Bronchial epithelial cell (primary cell): ENCODE measurements around the gene CMSS1. TPM values are rescaled to one million over a fixed set of nuclear protein-coding genes. Genes with fewer than 3 reads are reported as not detected.

ENCODE experiments used
- DNase-seq: peaks from one replicate; pipeline ENCODE4 v3.0.0-alpha.2; 2010; ENCODE audit warnings: low read depth
- FAIRE-seq: peaks from 2 replicates; lab custom pipeline; 2011; peaks lifted over from hg19 to GRCh38; lab: Jason Lieb, UNC
- H3K27me3 ChIP-seq: 2 replicates; pipeline ENCODE4 v1.5.1; 2011; ENCODE audit warnings: low read length; ENCODE audit not compliant: control insufficient read depth, insufficient read depth
- H3K36me3 ChIP-seq: 2 replicates; pipeline ENCODE4 v1.5.1; 2011; ENCODE audit warnings: low read length; ENCODE audit not compliant: control insufficient read depth, insufficient read depth
- H3K4me3 ChIP-seq: 2 replicates; pipeline ENCODE4 v1.5.1; 2011; ENCODE audit warnings: mild to moderate bottlenecking, low read depth, low read length, control low read depth
- total RNA-seq: library from RNA; depleted of rRNA; stranded (reverse); fragments of >200 nt; gene quantifications from 2 replicates; pipeline ENCODE4 v1.2.1, GENCODE V29; 2014
- TF ChIP-seq, protein P1 (sequence below): IDR thresholded peaks from 2 replicates; pipeline ENCODE4 v1.5.1; 2011; ENCODE audit warnings: mild to moderate bottlenecking, moderate library complexity, low read length, control low read depth, inconsistent platforms; ENCODE audit not compliant: insufficient read depth, severe bottlenecking

The CMSS1 gene
- total RNA-seq, 1 donor from 2014 or later = 21.3 TPM

DNA sequence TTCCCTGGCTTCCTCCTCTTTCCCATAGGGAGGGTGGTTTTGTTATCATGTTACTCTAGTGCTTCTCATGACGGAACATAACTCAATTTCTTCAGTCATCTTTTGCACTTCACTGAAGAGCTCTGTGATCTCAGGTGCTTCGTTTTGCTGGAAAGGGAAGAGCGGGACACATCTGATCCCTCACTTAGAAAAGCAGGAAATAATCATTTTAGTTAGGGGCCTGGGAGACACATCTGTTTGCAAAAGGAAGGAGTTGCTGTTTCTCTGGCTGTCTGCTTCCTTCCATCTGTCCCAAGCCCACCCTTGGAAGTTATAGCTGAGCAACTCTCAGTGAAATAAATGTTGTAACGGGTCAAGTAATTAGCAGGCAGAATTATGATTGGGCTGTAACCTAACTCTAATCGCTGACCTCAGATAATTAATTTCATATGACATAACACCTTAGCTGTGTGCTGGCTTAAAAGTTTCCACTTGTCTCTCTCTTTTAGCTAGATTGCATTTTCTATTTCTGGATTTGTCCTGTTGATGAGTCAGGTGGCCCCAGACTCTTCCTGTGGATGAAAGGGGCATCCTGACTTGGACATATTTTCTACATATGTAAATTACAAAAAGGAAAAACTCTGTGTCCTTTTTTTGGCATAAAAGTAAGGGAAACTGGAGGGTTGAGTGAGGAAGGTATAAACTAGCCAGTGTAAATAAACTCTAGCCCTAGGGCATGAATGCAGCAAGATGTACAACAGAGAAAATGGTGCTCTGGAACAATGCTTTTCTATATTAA, 307.7 kb downstream of the CMSS1 start:
- no peaks in the 10 kb centered on the region for H3K36me3 ChIP-seq
- TF ChIP-seq, protein P1, sequence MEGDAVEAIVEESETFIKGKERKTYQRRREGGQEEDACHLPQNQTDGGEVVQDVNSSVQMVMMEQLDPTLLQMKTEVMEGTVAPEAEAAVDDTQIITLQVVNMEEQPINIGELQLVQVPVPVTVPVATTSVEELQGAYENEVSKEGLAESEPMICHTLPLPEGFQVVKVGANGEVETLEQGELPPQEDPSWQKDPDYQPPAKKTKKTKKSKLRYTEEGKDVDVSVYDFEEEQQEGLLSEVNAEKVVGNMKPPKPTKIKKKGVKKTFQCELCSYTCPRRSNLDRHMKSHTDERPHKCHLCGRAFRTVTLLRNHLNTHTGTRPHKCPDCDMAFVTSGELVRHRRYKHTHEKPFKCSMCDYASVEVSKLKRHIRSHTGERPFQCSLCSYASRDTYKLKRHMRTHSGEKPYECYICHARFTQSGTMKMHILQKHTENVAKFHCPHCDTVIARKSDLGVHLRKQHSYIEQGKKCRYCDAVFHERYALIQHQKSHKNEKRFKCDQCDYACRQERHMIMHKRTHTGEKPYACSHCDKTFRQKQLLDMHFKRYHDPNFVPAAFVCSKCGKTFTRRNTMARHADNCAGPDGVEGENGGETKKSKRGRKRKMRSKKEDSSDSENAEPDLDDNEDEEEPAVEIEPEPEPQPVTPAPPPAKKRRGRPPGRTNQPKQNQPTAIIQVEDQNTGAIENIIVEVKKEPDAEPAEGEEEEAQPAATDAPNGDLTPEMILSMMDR = no peak
- FAIRE-seq = no peak
- no peak overlapping the region for H3K4me3 ChIP-seq
- no peak for DNase-seq
- H3K27me3 ChIP-seq = no peaks in the 10 kb centered on the region

DNA sequence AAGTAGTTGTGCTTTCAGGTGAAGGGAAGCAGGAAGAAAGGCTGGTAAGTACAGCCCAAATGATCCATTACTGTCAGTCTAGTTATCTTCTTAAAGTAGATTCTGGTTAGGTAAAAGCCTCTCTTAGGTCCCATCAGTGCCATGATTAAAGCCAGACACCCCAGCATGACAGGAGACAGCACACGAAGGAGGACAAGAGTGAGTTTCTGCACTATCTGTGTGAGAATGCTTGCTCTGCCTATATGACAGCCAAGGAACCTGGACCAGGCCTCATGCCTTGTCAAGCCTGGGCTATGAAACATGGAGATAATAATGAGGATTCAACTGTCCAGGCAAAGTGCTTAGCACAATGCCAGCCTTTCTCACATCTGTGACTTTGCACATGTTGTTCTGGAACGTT, 310.1 kb downstream of the CMSS1 start:
- FAIRE-seq = no peak
- Histone ChIP-seq H3K4me3 (no peak overlapping the region), H3K36me3 (no peaks in the 10 kb centered on the region), H3K27me3 (no peaks in the 10 kb centered on the region)
- TF ChIP-seq, protein P1 = no peak
- DNase-seq = no peak

DNA sequence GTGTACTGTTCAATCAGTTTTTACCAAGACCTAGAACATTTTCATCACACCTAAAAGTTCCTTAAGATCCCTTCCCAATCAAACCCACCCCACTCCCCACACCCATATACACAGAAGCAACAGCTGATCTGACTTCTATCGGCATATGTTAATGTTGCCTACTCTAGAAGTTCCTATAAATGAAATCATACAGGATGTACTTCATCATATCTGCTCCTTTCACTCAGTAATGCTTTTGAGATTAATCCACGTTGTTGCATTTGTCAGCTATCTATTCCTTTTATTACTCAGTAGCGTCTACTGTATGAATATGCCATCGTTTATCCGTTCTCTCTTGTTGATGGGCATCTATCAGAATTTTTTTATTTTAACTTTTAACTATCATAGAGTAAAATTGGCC, 310.9 kb downstream of the CMSS1 start:
- no peak for FAIRE-seq
- no peak for DNase-seq
- H3K4me3 ChIP-seq = no peak overlapping the region
- no peaks in the 10 kb centered on the region for H3K27me3 ChIP-seq
- no peaks in the 10 kb centered on the region for H3K36me3 ChIP-seq
- TF ChIP-seq, protein P1 = no peak

DNA sequence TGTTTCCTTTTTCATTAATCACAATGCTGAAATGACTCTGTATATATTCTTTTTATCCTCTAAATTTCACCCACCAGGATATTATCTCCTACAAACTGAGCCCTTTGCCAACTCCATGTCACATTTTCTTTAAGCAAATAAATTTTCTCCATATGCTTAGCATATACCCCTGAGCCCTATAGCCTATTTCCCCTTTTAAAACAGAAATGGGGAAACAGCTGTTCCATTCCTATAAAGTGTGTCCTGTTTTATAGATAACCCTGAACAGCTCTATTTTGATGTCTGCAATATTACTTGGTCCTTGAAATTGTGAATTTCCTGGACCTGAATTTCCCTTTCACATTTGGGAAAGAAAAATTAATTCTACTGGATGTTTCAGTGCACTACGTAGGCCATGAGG, 312.3 kb downstream of the CMSS1 start:
- DNase-seq = no peak
- TF ChIP-seq, protein P1 = no peak
- no peaks in the 10 kb centered on the region for H3K27me3 ChIP-seq
- FAIRE-seq = no peak
- no peaks in the 10 kb centered on the region for H3K36me3 ChIP-seq
- no peak overlapping the region for H3K4me3 ChIP-seq

DNA sequence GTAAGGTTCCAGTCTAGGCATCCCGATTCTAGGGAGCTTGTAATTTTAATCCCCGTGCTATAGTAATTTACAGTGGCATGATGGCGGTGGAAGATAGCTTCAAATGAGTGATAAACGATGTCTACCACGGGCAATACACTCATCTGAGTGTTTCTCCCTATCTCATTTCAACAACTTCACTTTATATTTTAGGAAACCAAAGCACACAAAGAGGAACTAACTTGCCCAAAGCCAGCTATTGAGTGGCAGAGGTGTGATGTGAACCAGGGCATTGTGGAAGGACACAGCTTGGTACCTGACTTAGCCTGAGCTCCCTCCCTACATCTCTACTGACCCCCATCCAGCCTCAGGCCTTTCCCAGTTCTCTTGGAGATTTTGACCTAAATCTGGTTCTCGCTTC, 313.6 kb downstream of the CMSS1 start:
- FAIRE-seq (no peak), DNase-seq (no peak)
- no peak overlapping the region for H3K4me3 ChIP-seq
- TF ChIP-seq, protein P1 = no peak
- H3K36me3 ChIP-seq = no peaks in the 10 kb centered on the region
- no peaks in the 10 kb centered on the region for H3K27me3 ChIP-seq

DNA sequence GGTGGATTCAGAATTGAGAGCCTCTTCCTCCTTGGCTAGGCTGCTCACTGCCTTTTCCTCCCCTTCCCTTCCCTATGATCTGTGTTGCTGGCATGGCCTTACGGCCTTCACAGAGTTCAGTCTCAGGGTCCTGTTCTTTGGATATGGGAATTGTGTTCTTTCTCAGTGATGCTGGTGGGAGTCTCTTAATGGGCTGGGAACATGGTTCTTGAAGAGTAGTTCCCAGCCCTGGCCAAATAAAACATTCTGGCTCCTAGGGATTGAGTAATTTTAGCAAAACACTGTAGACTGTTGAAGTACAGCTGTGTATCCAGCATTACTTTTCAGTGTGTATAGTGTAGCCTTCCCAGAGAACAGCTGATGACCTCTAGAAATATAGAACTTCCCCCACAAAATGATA, 319.3 kb downstream of the CMSS1 start:
- Histone ChIP-seq H3K4me3 (no peak overlapping the region), H3K27me3 (no peaks in the 10 kb centered on the region), H3K36me3 (no peaks in the 10 kb centered on the region)
- TF ChIP-seq, protein P1 = no peak
- no peak for DNase-seq
- FAIRE-seq = peak; percentile 40
